ENCODE results near the gene C10orf90.

C10orf90 gene

GRCh38 chr10:126516515-126516914 lies 154.0 kb downstream of the C10orf90 start:
- no peaks in the 10 kb centered on the region for H3K4me1 ChIP-seq (ENCODE audit: control insufficient read depth in 2 of 2, insufficient read depth in 1 of 2, low read depth in 1 of 2, low read length in 2 of 2)
- H4K91ac ChIP-seq (ENCODE audit: low read depth, low read length, poor library complexity), result no peak overlapping the region
- H3K27ac ChIP-seq (replicated peaks; ENCODE audit: low read length), result no peak overlapping the region
- DNase-seq (ENCODE audit: low spot score), result no peak
- no peak overlapping the region for H2BK5ac ChIP-seq (ENCODE audit: low read length)
- no CpG with 5 or more reads among the region's 6 CpGs for WGBS, 2 donors (ENCODE audit: extremely low coverage in 2 of 2, insufficient read length in 2 of 2, insufficient replicate concordance in 1 of 2)
- no peak overlapping the region for H2AK5ac ChIP-seq (ENCODE audit: low read depth, low read length)
- H2BK120ac ChIP-seq (ENCODE audit: low read depth, low read length), result no peak overlapping the region
- no peak overlapping the region for H2BK12ac ChIP-seq (ENCODE audit: low read length)
- no peak overlapping the region for H3K9ac ChIP-seq (ENCODE audit: low read depth, low read length, poor library complexity)
- H3K79me1 ChIP-seq (ENCODE audit: low read depth, low read length), result no peaks in the 10 kb centered on the region
- no peak overlapping the region for H3K4me3 ChIP-seq (ENCODE audit: low read length in 2 of 2)
- H3K18ac ChIP-seq (ENCODE audit: low read length), result no peak overlapping the region
- no peaks in the 10 kb centered on the region for H3K9me3 ChIP-seq (replicated peaks in 1 of 2; ENCODE audit: control insufficient read depth in 2 of 2, insufficient read depth in 1 of 2, low read depth in 1 of 2, low read length in 2 of 2)
- peaks cover 0 to 2% (median 0%) of the 10 kb centered on the region in 3 experiments for H3K27me3 ChIP-seq (ENCODE audit: control insufficient read depth in 3 of 3, insufficient read depth in 3 of 3, low read depth in 1 of 3, low read length in 3 of 3)
- H4K8ac ChIP-seq (ENCODE audit: low read depth, low read length), result no peak overlapping the region
- H3K4ac ChIP-seq (ENCODE audit: low read length), result no peak overlapping the region
- no peak overlapping the region for H3K14ac ChIP-seq (ENCODE audit: low read length)
- H3K4me2 ChIP-seq (ENCODE audit: insufficient read depth, low read length, poor library complexity, severe bottlenecking), result no peak overlapping the region
- H3K23ac ChIP-seq (ENCODE audit: low read depth, low read length, poor library complexity), result no peak overlapping the region
- H3K36me3 ChIP-seq (replicated peaks in 1 of 2; ENCODE audit: control insufficient read depth in 2 of 2, insufficient read depth in 2 of 2, low read length in 2 of 2), result no peaks in the 10 kb centered on the region
- no peak overlapping the region for H2AFZ ChIP-seq (ENCODE audit: low read length)
- H2BK15ac ChIP-seq (ENCODE audit: low read length), result no peak overlapping the region

GRCh38 chr10:126511917-126512479 lies 158.5 kb downstream of the C10orf90 start:
- Histone ChIP-seq H3K27me3 (ENCODE audit: control insufficient read depth in 3 of 3, insufficient read depth in 3 of 3, low read depth in 1 of 3, low read length in 3 of 3) (peaks cover 0 to 2% (median 0%) of the 10 kb centered on the region in 3 experiments), H2BK5ac (ENCODE audit: low read length) (no peak overlapping the region), H3K23ac (ENCODE audit: low read depth, low read length, poor library complexity) (no peak overlapping the region), H3K79me1 (ENCODE audit: low read depth, low read length) (no peaks in the 10 kb centered on the region), H2BK120ac (ENCODE audit: low read depth, low read length) (no peak overlapping the region), H2AK5ac (ENCODE audit: low read depth, low read length) (no peak overlapping the region), H2AFZ (ENCODE audit: low read length) (peak overlapping the region; percentile 33), H2BK12ac (ENCODE audit: low read length) (no peak overlapping the region), H4K8ac (ENCODE audit: low read depth, low read length) (no peak overlapping the region), H2BK15ac (ENCODE audit: low read length) (no peak overlapping the region), H3K4ac (ENCODE audit: low read length) (no peak overlapping the region), H3K18ac (ENCODE audit: low read length) (no peak overlapping the region), H4K91ac (ENCODE audit: low read depth, low read length, poor library complexity) (no peak overlapping the region), H3K4me3 (ENCODE audit: low read length in 2 of 2) (no peak overlapping the region), H3K9ac (ENCODE audit: low read depth, low read length, poor library complexity) (no peak overlapping the region), H3K27ac (replicated peaks; ENCODE audit: low read length) (no peak overlapping the region), H3K4me1 (ENCODE audit: control insufficient read depth in 2 of 2, insufficient read depth in 1 of 2, low read depth in 1 of 2, low read length in 2 of 2) (peaks cover 0 to 1% of the 10 kb centered on the region in 2 donors), H3K9me3 (replicated peaks in 1 of 2; ENCODE audit: control insufficient read depth in 2 of 2, insufficient read depth in 1 of 2, low read depth in 1 of 2, low read length in 2 of 2) (no peaks in the 10 kb centered on the region), H3K36me3 (replicated peaks in 1 of 2; ENCODE audit: control insufficient read depth in 2 of 2, insufficient read depth in 2 of 2, low read length in 2 of 2) (no peaks in the 10 kb centered on the region), H3K4me2 (ENCODE audit: insufficient read depth, low read length, poor library complexity, severe bottlenecking) (no peak overlapping the region), H3K14ac (ENCODE audit: low read length) (no peak overlapping the region)
- WGBS, 2 donors (ENCODE audit: extremely low coverage in 2 of 2, insufficient read length in 2 of 2, insufficient replicate concordance in 1 of 2), result no CpG with 5 or more reads among the region's 8 CpGs
- no peak for DNase-seq (ENCODE audit: low spot score)

GRCh38 chr10:126509182-126509581 lies 161.3 kb downstream of the C10orf90 start:
- Histone ChIP-seq H3K9me3 (replicated peaks in 1 of 2; ENCODE audit: control insufficient read depth in 2 of 2, insufficient read depth in 1 of 2, low read depth in 1 of 2, low read length in 2 of 2) (no peaks in the 10 kb centered on the region), H2BK12ac (ENCODE audit: low read length) (no peak overlapping the region), H3K4me2 (ENCODE audit: insufficient read depth, low read length, poor library complexity, severe bottlenecking) (no peak overlapping the region), H3K23ac (ENCODE audit: low read depth, low read length, poor library complexity) (no peak overlapping the region), H3K14ac (ENCODE audit: low read length) (no peak overlapping the region), H3K27ac (replicated peaks; ENCODE audit: low read length) (no peak overlapping the region), H3K4ac (ENCODE audit: low read length) (no peak overlapping the region), H2AFZ (ENCODE audit: low read length) (no peak overlapping the region), H4K91ac (ENCODE audit: low read depth, low read length, poor library complexity) (no peak overlapping the region), H2BK5ac (ENCODE audit: low read length) (no peak overlapping the region), H2BK15ac (ENCODE audit: low read length) (no peak overlapping the region), H2BK120ac (ENCODE audit: low read depth, low read length) (no peak overlapping the region), H4K8ac (ENCODE audit: low read depth, low read length) (no peak overlapping the region), H3K9ac (ENCODE audit: low read depth, low read length, poor library complexity) (no peak overlapping the region), H3K27me3 (ENCODE audit: control insufficient read depth in 3 of 3, insufficient read depth in 3 of 3, low read depth in 1 of 3, low read length in 3 of 3) (peaks cover 0 to 2% (median 0%) of the 10 kb centered on the region in 3 experiments), H3K79me1 (ENCODE audit: low read depth, low read length) (no peaks in the 10 kb centered on the region), H2AK5ac (ENCODE audit: low read depth, low read length) (no peak overlapping the region), H3K4me3 (ENCODE audit: low read length in 2 of 2) (no peak overlapping the region), H3K36me3 (replicated peaks in 1 of 2; ENCODE audit: control insufficient read depth in 2 of 2, insufficient read depth in 2 of 2, low read length in 2 of 2) (no peaks in the 10 kb centered on the region), H3K18ac (ENCODE audit: low read length) (no peak overlapping the region), H3K4me1 (ENCODE audit: control insufficient read depth in 2 of 2, insufficient read depth in 1 of 2, low read depth in 1 of 2, low read length in 2 of 2) (peaks cover 0 to 1% of the 10 kb centered on the region in 2 donors)
- DNase-seq (ENCODE audit: low spot score), result no peak
- WGBS, 2 donors (ENCODE audit: extremely low coverage in 2 of 2, insufficient read length in 2 of 2, insufficient replicate concordance in 1 of 2), result no CpG with 5 or more reads among the region's 2 CpGs

- H3K36me3 ChIP-seq (replicated peaks in 1 of 2; ENCODE audit: control insufficient read depth in 2 of 2, insufficient read depth in 2 of 2, low read length in 2 of 2), result no peaks in the 10 kb centered on the region
- H3K79me1 ChIP-seq (ENCODE audit: low read depth, low read length), result no peaks in the 10 kb centered on the region
Observed at GRCh38 chr10:126508535-126509040, 161.9 kb downstream of the C10orf90 start.

More at GRCh38 chr10:126508535-126509040, 161.9 kb downstream of the C10orf90 start:
- Histone ChIP-seq H3K9ac (ENCODE audit: low read depth, low read length, poor library complexity) (no peak overlapping the region), H2AK5ac (ENCODE audit: low read depth, low read length) (no peak overlapping the region), H3K4me1 (ENCODE audit: control insufficient read depth in 2 of 2, insufficient read depth in 1 of 2, low read depth in 1 of 2, low read length in 2 of 2) (peaks cover 0 to 1% of the 10 kb centered on the region in 2 donors), H3K4ac (ENCODE audit: low read length) (no peak overlapping the region), H2BK120ac (ENCODE audit: low read depth, low read length) (no peak overlapping the region), H3K18ac (ENCODE audit: low read length) (no peak overlapping the region), H3K9me3 (replicated peaks in 1 of 2; ENCODE audit: control insufficient read depth in 2 of 2, insufficient read depth in 1 of 2, low read depth in 1 of 2, low read length in 2 of 2) (no peaks in the 10 kb centered on the region), H3K4me3 (ENCODE audit: low read length in 2 of 2) (no peak overlapping the region), H3K27me3 (ENCODE audit: control insufficient read depth in 3 of 3, insufficient read depth in 3 of 3, low read depth in 1 of 3, low read length in 3 of 3) (no peaks in the 10 kb centered on the region), H2BK5ac (ENCODE audit: low read length) (peak overlapping the region; percentile 56), H4K8ac (ENCODE audit: low read depth, low read length) (no peak overlapping the region), H2AFZ (ENCODE audit: low read length) (no peak overlapping the region), H2BK15ac (ENCODE audit: low read length) (no peak overlapping the region), H2BK12ac (ENCODE audit: low read length) (no peak overlapping the region), H3K14ac (ENCODE audit: low read length) (no peak overlapping the region), H3K4me2 (ENCODE audit: insufficient read depth, low read length, poor library complexity, severe bottlenecking) (no peak overlapping the region), H3K27ac (replicated peaks; ENCODE audit: low read length) (no peak overlapping the region), H4K91ac (ENCODE audit: low read depth, low read length, poor library complexity) (no peak overlapping the region), H3K23ac (ENCODE audit: low read depth, low read length, poor library complexity) (no peak overlapping the region)
- no CpG with 5 or more reads among the region's 9 CpGs for WGBS, 2 donors (ENCODE audit: extremely low coverage in 2 of 2, insufficient read length in 2 of 2, insufficient replicate concordance in 1 of 2)
- no peak for DNase-seq (ENCODE audit: low spot score)
